Measurements from ENCODE around the gene CYP2D6. TPM values are rescaled to one million over a fixed set of nuclear protein-coding genes. Genes with fewer than 3 reads are reported as not detected.

The CYP2D6 gene
- total RNA-seq, 1 experiment from 2014 or later: 6.7 TPM

DNA sequence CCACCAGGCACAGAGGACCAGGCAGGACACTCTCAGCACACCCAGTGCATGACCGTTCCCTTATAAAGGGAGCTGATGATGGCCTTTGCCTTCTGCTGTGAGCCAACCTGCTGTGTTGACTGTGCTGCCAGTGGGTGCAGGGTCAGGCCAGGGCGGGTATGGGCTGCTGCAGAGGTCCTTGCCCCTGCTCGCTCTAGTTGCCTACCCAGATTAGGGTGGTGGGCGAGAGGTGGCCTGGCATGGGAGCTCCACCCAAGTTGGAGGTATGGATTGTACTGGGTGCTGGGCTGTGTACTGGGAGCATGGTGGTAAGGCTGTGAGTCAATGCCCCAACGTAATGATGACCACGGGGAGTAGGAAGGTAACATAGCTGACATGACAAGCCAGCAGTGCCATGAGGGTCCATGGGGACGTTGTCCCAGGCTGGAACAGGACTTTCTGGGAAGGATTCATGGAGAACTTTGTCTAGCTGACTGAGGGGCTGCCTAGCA is 24.5 kb upstream of the CYP2D6 start:
- Histone ChIP-seq H3K27ac (no peak overlapping the region), H3K4me1 (replicated peaks; ENCODE audit: insufficient read depth) (no peaks in the 10 kb centered on the region), H3F3A (ENCODE audit: insufficient read depth, low read depth) (peaks cover 7% of the 10 kb centered on the region; the same call in 1 of the 2 replicates), H2AFZ (no peak overlapping the region), H3K4me2 (no peak overlapping the region), H3K9me2 (ENCODE audit: insufficient read depth) (no peaks in the 10 kb centered on the region), H3K36me3 (ENCODE audit: low read depth) (0 out of 2 replicates have a peak, but pooled peaks cover 10% of the 10 kb centered on the region), H3K4me3 (no peak overlapping the region), H4K20me1 (ENCODE audit: insufficient read depth) (peaks cover 5% of the 10 kb centered on the region; the same call in 1 of the 2 replicates), H3K9me3 (ENCODE audit: insufficient read depth, low read depth) (no peaks in the 10 kb centered on the region), H3K79me2 (ENCODE audit: low read depth) (no peaks in the 10 kb centered on the region), H3K27me3 (ENCODE audit: insufficient read depth, low read depth) (no peaks in the 10 kb centered on the region)
- no peak for DNase-seq
- intact Hi-C loops (cut with micrococcal nuclease; ENCODE audit: unreplicated experiment): no loop called here
- CTCF ChIA-PET: interaction anchor here (0.5 kb wide), 1 partner anchor 19 kb away, joined by 3 read pairs; no protein-coding TSS in a partner anchor
- TF ChIP-seq CTCF (conservative IDR thresholded peaks at IDR 0.05) (no peak), EZH2 (IDR thresholded peaks at IDR 0.05; ENCODE audit: low read depth) (no peak)
- no TSS peak for BruUV-seq (replicated peaks)
- POLR2A ChIA-PET (ENCODE audit: unreplicated experiment): interaction anchor here (0.6 kb wide), 1 partner anchor 355 kb away, joined by 6 read pairs; the partner anchor contains the start of gene CCDC134

- H3K27ac ChIP-seq: no peak overlapping the region
- H3K4me2 ChIP-seq: no peak overlapping the region
- no peak overlapping the region for H2AFZ ChIP-seq
- H3K79me2 ChIP-seq (ENCODE audit: low read depth): no peaks in the 10 kb centered on the region
- no peaks in the 10 kb centered on the region for H3K27me3 ChIP-seq (ENCODE audit: insufficient read depth, low read depth)
- no peak for DNase-seq
- TF ChIP-seq EZH2 (IDR thresholded peaks at IDR 0.05; ENCODE audit: low read depth) (no peak), CTCF (conservative IDR thresholded peaks at IDR 0.05) (no peak)
- H3F3A ChIP-seq (ENCODE audit: insufficient read depth, low read depth): peaks cover 4% of the 10 kb centered on the region; the same call in 1 of the 2 replicates
- H4K20me1 ChIP-seq (ENCODE audit: insufficient read depth): peaks cover 1% of the 10 kb centered on the region; the same call in 1 of the 2 replicates
- no peak overlapping the region for H3K4me3 ChIP-seq
- H3K9me3 ChIP-seq (ENCODE audit: insufficient read depth, low read depth): no peaks in the 10 kb centered on the region
- BruUV-seq (replicated peaks): no TSS peak
- ChIA-PET POLR2A (ENCODE audit: unreplicated experiment) (interaction anchor here (0.6 kb wide), 1 partner anchor 354 kb away, joined by 6 read pairs; the partner anchor contains the start of gene CCDC134), CTCF (no interaction called here)
- H3K4me1 ChIP-seq (replicated peaks; ENCODE audit: insufficient read depth): no peaks in the 10 kb centered on the region
- H3K36me3 ChIP-seq (ENCODE audit: low read depth): 0 out of 2 replicates have a peak, but pooled peaks cover 10% of the 10 kb centered on the region
- H3K9me2 ChIP-seq (ENCODE audit: insufficient read depth): no peaks in the 10 kb centered on the region
- intact Hi-C loops (cut with micrococcal nuclease; ENCODE audit: unreplicated experiment): no loop called here
These were observed 23.9 kb upstream of the CYP2D6 start for GRCh38 chr22:42154293-42155052.

GRCh38 chr22:42152661-42153270 is 22.2 kb upstream of the CYP2D6 start:
- Histone ChIP-seq H4K20me1 (ENCODE audit: insufficient read depth) (no peaks in the 10 kb centered on the region), H3K36me3 (ENCODE audit: low read depth) (peaks cover 10% of the 10 kb centered on the region; the same call in 1 of the 2 replicates), H3K27ac (no peak overlapping the region), H3K9me3 (ENCODE audit: insufficient read depth, low read depth) (no peaks in the 10 kb centered on the region), H3K27me3 (ENCODE audit: insufficient read depth, low read depth) (no peaks in the 10 kb centered on the region), H3K9me2 (ENCODE audit: insufficient read depth) (no peaks in the 10 kb centered on the region), H3K4me1 (replicated peaks; ENCODE audit: insufficient read depth) (no peaks in the 10 kb centered on the region), H2AFZ (no peak overlapping the region), H3K79me2 (ENCODE audit: low read depth) (no peaks in the 10 kb centered on the region), H3K4me2 (no peak overlapping the region), H3F3A (ENCODE audit: insufficient read depth, low read depth) (peaks cover 6% of the 10 kb centered on the region; the same call in 1 of the 2 replicates), H3K4me3 (no peak overlapping the region)
- intact Hi-C loops (cut with micrococcal nuclease; ENCODE audit: unreplicated experiment): no loop called here
- TF ChIP-seq CTCF (conservative IDR thresholded peaks at IDR 0.05): no peak
- no peak for TF ChIP-seq EZH2 (IDR thresholded peaks at IDR 0.05; ENCODE audit: low read depth)
- CTCF ChIA-PET: no interaction called here
- BruUV-seq (replicated peaks): no TSS peak
- no peak for DNase-seq
- POLR2A ChIA-PET (ENCODE audit: unreplicated experiment): no interaction called here
